ENCODE measurements around the gene B3GALT4. TPM values are rescaled to one million over a fixed set of nuclear protein-coding genes. Genes with fewer than 3 reads are reported as not detected.

The B3GALT4 gene
- total and polyA plus RNA-seq, 2 of the 13 experiments (the other 11 are each of a cell fraction or from before 2014, with no cell fraction given) = 0.04 to 0.27 TPM

DNA sequence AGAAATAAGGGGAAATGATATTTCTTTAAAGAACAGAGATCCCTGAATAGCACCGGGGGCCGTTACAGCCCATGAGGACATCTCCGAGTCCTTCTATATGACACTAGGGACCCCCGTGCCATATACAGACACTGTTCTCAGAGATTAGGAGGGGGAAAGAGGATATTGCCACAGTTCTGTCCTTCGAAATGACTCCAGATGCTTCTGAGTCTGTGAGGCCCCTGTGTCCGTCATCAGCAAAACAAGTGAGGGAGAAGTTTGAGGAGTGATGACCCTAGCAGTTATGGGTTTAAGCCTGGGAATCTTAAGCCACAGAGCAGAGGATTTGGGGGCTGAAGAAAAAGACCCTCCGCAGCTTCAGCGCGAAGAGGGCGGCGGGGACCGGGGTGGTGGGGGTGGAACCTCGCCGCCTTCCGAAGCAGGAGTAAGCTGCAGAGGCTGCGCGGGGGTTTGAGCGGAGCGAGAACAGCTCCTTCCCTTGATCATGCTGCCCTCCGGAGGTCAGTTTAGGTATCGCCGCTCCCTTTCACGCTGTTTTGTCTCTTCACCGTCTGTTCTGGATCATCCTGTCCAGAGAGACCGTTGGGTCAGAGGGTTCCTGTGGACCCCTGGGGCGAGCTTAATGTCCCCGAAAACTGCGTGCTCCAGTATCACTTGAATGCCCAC lies 28.8 kb upstream of the B3GALT4 start (continued):
- TF ChIP-seq, protein P1, sequence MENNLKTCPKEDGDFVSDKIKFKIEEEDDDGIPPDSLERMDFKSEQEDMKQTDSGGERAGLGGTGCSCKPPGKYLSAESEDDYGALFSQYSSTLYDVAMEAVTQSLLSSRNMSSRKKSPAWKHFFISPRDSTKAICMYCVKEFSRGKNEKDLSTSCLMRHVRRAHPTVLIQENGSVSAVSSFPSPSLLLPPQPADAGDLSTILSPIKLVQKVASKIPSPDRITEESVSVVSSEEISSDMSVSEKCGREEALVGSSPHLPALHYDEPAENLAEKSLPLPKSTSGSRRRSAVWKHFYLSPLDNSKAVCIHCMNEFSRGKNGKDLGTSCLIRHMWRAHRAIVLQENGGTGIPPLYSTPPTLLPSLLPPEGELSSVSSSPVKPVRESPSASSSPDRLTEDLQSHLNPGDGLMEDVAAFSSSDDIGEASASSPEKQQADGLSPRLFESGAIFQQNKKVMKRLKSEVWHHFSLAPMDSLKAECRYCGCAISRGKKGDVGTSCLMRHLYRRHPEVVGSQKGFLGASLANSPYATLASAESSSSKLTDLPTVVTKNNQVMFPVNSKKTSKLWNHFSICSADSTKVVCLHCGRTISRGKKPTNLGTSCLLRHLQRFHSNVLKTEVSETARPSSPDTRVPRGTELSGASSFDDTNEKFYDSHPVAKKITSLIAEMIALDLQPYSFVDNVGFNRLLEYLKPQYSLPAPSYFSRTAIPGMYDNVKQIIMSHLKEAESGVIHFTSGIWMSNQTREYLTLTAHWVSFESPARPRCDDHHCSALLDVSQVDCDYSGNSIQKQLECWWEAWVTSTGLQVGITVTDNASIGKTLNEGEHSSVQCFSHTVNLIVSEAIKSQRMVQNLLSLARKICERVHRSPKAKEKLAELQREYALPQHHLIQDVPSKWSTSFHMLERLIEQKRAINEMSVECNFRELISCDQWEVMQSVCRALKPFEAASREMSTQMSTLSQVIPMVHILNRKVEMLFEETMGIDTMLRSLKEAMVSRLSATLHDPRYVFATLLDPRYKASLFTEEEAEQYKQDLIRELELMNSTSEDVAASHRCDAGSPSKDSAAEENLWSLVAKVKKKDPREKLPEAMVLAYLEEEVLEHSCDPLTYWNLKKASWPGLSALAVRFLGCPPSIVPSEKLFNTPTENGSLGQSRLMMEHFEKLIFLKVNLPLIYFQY (CRISPR knock-in tag; IDR thresholded peaks at IDR 0.05; ENCODE audit: borderline replicate concordance) = 0 out of 2 replicates have a peak, but pooled peaks have one; percentile 20
- TF ChIP-seq ZFP90 (CRISPR knock-in tag; IDR thresholded peaks at IDR 0.05; ENCODE audit: borderline replicate concordance) (no peak), SIX4 (CRISPR knock-in tag; IDR thresholded peaks at IDR 0.05) (no peak), CENPT (CRISPR knock-in tag; IDR thresholded peaks at IDR 0.05; ENCODE audit: low read depth) (no peak), ARNT (IDR thresholded peaks at IDR 0.05) (no peak), REPIN1 (CRISPR knock-in tag; IDR thresholded peaks at IDR 0.05; ENCODE audit: borderline replicate concordance, low read depth) (no peak), ZFP36L1 (CRISPR knock-in tag; IDR thresholded peaks at IDR 0.05) (no peak), RFXAP (CRISPR knock-in tag; IDR thresholded peaks at IDR 0.05; ENCODE audit: borderline replicate concordance) (peak; percentile 57; the same call in 1 of the 2 replicates), NFKBIZ (CRISPR knock-in tag; IDR thresholded peaks at IDR 0.05) (no peak), ZNF205 (CRISPR knock-in tag; IDR thresholded peaks at IDR 0.05) (no peak), RARA (CRISPR knock-in tag; IDR thresholded peaks at IDR 0.05) (no peak; the same call in 1 of the 2 replicates), ZNF879 (CRISPR knock-in tag; IDR thresholded peaks at IDR 0.05) (no peak)
- TF ChIP-seq, protein P2, sequence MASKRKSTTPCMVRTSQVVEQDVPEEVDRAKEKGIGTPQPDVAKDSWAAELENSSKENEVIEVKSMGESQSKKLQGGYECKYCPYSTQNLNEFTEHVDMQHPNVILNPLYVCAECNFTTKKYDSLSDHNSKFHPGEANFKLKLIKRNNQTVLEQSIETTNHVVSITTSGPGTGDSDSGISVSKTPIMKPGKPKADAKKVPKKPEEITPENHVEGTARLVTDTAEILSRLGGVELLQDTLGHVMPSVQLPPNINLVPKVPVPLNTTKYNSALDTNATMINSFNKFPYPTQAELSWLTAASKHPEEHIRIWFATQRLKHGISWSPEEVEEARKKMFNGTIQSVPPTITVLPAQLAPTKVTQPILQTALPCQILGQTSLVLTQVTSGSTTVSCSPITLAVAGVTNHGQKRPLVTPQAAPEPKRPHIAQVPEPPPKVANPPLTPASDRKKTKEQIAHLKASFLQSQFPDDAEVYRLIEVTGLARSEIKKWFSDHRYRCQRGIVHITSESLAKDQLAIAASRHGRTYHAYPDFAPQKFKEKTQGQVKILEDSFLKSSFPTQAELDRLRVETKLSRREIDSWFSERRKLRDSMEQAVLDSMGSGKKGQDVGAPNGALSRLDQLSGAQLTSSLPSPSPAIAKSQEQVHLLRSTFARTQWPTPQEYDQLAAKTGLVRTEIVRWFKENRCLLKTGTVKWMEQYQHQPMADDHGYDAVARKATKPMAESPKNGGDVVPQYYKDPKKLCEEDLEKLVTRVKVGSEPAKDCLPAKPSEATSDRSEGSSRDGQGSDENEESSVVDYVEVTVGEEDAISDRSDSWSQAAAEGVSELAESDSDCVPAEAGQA (IDR thresholded peaks at IDR 0.05; ENCODE audit: low read depth) = no peak
- TF ChIP-seq, protein P2 (CRISPR knock-in tag; IDR thresholded peaks at IDR 0.05; ENCODE audit: borderline replicate concordance) = no peak
- TF ChIP-seq, protein P3, sequence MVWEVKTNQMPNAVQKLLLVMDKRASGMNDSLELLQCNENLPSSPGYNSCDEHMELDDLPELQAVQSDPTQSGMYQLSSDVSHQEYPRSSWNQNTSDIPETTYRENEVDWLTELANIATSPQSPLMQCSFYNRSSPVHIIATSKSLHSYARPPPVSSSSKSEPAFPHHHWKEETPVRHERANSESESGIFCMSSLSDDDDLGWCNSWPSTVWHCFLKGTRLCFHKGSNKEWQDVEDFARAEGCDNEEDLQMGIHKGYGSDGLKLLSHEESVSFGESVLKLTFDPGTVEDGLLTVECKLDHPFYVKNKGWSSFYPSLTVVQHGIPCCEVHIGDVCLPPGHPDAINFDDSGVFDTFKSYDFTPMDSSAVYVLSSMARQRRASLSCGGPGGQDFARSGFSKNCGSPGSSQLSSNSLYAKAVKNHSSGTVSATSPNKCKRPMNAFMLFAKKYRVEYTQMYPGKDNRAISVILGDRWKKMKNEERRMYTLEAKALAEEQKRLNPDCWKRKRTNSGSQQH (CRISPR knock-in tag; IDR thresholded peaks at IDR 0.05; ENCODE audit: low read depth) = peak; percentile 51; the same call in 1 of the 2 replicates
- TF ChIP-seq, protein P4, sequence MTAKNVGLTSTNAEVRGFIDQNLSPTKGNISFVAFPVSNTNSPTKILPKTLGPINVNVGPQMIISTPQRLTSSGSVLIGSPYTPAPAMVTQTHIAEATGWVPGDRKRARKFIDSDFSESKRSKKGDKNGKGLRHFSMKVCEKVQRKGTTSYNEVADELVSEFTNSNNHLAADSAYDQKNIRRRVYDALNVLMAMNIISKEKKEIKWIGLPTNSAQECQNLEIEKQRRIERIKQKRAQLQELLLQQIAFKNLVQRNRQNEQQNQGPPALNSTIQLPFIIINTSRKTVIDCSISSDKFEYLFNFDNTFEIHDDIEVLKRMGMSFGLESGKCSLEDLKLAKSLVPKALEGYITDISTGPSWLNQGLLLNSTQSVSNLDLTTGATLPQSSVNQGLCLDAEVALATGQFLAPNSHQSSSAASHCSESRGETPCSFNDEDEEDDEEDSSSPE (CRISPR knock-in tag; IDR thresholded peaks at IDR 0.05) = peak; percentile 44
